Neural progenitor cell (in vitro differentiated cells): ENCODE measurements around the gene TM2D3. TPM values are rescaled to one million over a fixed set of nuclear protein-coding genes. Genes with fewer than 3 reads are reported as not detected.

Experiments used
- DNase-seq: peaks from one replicate; pipeline ENCODE4 v3.0.0-alpha.2; 2016; ENCODE audit warnings: low spot score
- H2AFZ ChIP-seq: fragments of 200-600 bp; sonication (generic); replicated peaks from 2 replicates; pipeline ENCODE4 v1.6.1; 2016; ENCODE audit warnings: antibody characterized with exemption
- H3F3A ChIP-seq: fragments of 200-600 bp; sonication (generic); 2 replicates; pipeline ENCODE4 v1.6.1; 2016; ENCODE audit warnings: antibody characterized with exemption, low read depth
- H3K27ac ChIP-seq: fragments of 200-600 bp; sonication (generic); 2 replicates; pipeline ENCODE4 v1.5.1; 2016; ENCODE audit warnings: mild to moderate bottlenecking
- H3K27me3 ChIP-seq: fragments of 200-600 bp; sonication (generic); 2 replicates; pipeline ENCODE4 v1.6.1; 2016; ENCODE audit warnings: mild to moderate bottlenecking, moderate library complexity
- H3K36me3 ChIP-seq: fragments of 200-600 bp; sonication (generic); 2 replicates; pipeline ENCODE4 v1.5.1; 2016
- H3K4me1 ChIP-seq: fragments of 200-600 bp; sonication (generic); 2 replicates; pipeline ENCODE4 v1.6.1; 2016; ENCODE audit warnings: mixed run types
- H3K4me2 ChIP-seq: fragments of 200-600 bp; sonication (generic); 2 replicates; pipeline ENCODE4 v1.6.1; 2016
- H3K4me3 ChIP-seq: fragments of 200-600 bp; sonication (generic); 2 replicates; pipeline ENCODE4 v1.5.1; 2016
- H3K79me2 ChIP-seq: fragments of 200-600 bp; sonication (generic); 2 replicates; pipeline ENCODE4 v1.6.1; 2016; ENCODE audit warnings: low read depth
- H3K9ac ChIP-seq: fragments of 200-600 bp; sonication (generic); 2 replicates; pipeline ENCODE4 v1.6.1; 2016
- H3K9me3 ChIP-seq: fragments of 200-600 bp; sonication (generic); 2 replicates; pipeline ENCODE4 v1.5.1; 2016; ENCODE audit warnings: low read depth
- H4K20me1 ChIP-seq: fragments of 200-600 bp; sonication (generic); 2 replicates; pipeline ENCODE4 v1.6.1; 2016; ENCODE audit warnings: low read depth
- H3K27ac Mint-ChIP-seq: 3 replicates; pipeline ENCODE4 v1.8.0; 2021; ENCODE audit warnings: mixed read lengths
- H3K27me3 Mint-ChIP-seq: 2 replicates; pipeline ENCODE4 v1.8.0; 2022; ENCODE audit warnings: low read depth, mild to moderate bottlenecking, inconsistent platforms, moderate library complexity, mixed read lengths; ENCODE audit not compliant: insufficient read depth
- H3K36me3 Mint-ChIP-seq: 3 replicates; pipeline ENCODE4 v1.8.0; 2021; ENCODE audit warnings: mixed read lengths
- H3K4me1 Mint-ChIP-seq: 3 replicates; pipeline ENCODE4 v1.8.0; 2021; ENCODE audit warnings: mixed read lengths
- H3K4me3 Mint-ChIP-seq: 3 replicates; pipeline ENCODE4 v1.8.0; 2021; ENCODE audit warnings: mild to moderate bottlenecking, moderate library complexity, mixed read lengths
- H3K9me3 Mint-ChIP-seq: 3 replicates; pipeline ENCODE4 v1.8.0; 2020; ENCODE audit warnings: mixed read lengths
- EZH2 ChIP-seq: fragments of 200-600 bp; sonication (generic); IDR thresholded peaks from 2 replicates; pipeline ENCODE4 v1.6.1; 2017; ENCODE audit warnings: antibody characterized with exemption, mild to moderate bottlenecking, moderate library complexity
- EZH2phosphoT487 ChIP-seq: fragments of 200-600 bp; sonication (generic); IDR thresholded peaks from 2 replicates; pipeline ENCODE4 v1.6.1; 2017; ENCODE audit warnings: antibody characterized with exemption
- total RNA-seq: library from RNA; depleted of rRNA; stranded (reverse); fragments of >200 nt; gene quantifications from 2 replicates; pipeline ENCODE4 v1.2.3, GENCODE V29; 2015; ENCODE audit warnings: low replicate concordance
- TF ChIP-seq, protein P1 (sequence below): fragments of 200-600 bp; sonication (generic); IDR thresholded peaks from 2 replicates; pipeline ENCODE4 v1.5.1; 2017; ENCODE audit warnings: antibody characterized with exemption, mild to moderate bottlenecking

The TM2D3 gene
- total RNA-seq, 1 donor from 2014 or later = 58.4 TPM

DNA sequence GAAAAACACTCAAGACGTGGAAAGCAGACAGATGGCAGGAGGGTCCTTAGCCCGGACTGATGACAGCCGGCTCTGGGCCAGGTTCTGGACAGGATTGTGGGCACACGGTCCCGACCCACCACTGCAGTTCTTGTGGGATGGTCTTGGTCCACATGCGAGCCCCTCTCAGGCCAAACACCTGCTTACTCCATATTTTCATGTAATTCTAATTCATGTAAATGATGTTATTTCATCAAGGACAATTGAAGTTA is 32.6 kb downstream of the TM2D3 start:
- H4K20me1 ChIP-seq = no peaks in the 10 kb centered on the region
- peaks cover 16% of the 10 kb centered on the region for H3K4me1 ChIP-seq
- H3F3A ChIP-seq = no peaks in the 10 kb centered on the region
- Mint-ChIP-seq H3K9me3 (peaks cover 18% of the 10 kb centered on the region), H3K27ac (no peak overlapping the region), H3K36me3 (peaks cover 13% of the 10 kb centered on the region), H3K4me3 (no peak overlapping the region), H3K4me1 (peaks cover 43% of the 10 kb centered on the region), H3K27me3 (peaks cover 3% of the 10 kb centered on the region)
- H3K36me3 ChIP-seq = no peaks in the 10 kb centered on the region
- no peak overlapping the region for H3K4me2 ChIP-seq
- H3K27me3 ChIP-seq = no peaks in the 10 kb centered on the region
- no peak overlapping the region for H3K27ac ChIP-seq
- TF ChIP-seq EZH2 (no peak), EZH2phosphoT487 (no peak)
- TF ChIP-seq, protein P1, sequence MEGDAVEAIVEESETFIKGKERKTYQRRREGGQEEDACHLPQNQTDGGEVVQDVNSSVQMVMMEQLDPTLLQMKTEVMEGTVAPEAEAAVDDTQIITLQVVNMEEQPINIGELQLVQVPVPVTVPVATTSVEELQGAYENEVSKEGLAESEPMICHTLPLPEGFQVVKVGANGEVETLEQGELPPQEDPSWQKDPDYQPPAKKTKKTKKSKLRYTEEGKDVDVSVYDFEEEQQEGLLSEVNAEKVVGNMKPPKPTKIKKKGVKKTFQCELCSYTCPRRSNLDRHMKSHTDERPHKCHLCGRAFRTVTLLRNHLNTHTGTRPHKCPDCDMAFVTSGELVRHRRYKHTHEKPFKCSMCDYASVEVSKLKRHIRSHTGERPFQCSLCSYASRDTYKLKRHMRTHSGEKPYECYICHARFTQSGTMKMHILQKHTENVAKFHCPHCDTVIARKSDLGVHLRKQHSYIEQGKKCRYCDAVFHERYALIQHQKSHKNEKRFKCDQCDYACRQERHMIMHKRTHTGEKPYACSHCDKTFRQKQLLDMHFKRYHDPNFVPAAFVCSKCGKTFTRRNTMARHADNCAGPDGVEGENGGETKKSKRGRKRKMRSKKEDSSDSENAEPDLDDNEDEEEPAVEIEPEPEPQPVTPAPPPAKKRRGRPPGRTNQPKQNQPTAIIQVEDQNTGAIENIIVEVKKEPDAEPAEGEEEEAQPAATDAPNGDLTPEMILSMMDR = no peak
- H3K9ac ChIP-seq = no peak overlapping the region
- no peak overlapping the region for H3K4me3 ChIP-seq
- H3K9me3 ChIP-seq = peaks cover 5% of the 10 kb centered on the region
- no peak overlapping the region for H2AFZ ChIP-seq
- DNase-seq = no peak
- no peaks in the 10 kb centered on the region for H3K79me2 ChIP-seq

DNA sequence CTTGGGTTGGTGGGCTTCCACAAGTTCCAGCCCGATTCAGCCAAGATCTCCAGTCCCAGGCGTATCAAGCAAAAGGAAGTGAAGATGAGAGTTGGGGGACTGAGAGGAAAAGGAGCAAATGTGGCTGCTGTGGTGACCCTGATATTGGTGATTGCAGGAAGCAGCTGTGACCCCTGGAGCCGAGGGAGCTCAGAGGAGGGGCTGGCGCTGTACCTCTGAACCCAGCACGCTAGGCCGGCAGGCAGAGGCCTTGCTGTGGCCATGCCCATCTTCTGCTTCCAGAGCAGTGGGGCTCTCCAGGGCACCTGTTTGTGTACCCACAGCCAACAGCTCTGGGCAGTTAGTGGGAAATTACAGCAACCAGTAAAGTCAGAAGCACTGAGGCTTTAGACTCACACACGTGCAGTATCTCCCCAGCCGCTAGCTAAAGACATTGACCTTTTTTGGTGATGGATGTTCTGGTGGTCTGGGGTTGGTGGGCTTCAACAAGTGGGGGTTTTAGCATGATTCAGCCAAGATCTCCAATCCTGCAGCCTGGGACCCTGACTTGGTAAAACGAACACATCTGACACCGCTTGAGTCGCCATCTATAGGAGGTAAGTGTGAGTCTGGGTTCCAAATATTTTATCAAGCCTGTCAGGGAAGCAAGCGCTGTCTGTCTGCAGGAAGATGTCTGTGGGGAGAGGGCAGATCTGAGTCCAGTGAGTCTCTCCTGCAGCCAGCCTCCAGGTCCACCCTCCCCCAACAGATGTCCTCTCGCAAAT is 33.1 kb downstream of the TM2D3 start:
- H3F3A ChIP-seq = no peaks in the 10 kb centered on the region
- H3K27me3 ChIP-seq = no peaks in the 10 kb centered on the region
- no peaks in the 10 kb centered on the region for H3K79me2 ChIP-seq
- TF ChIP-seq EZH2phosphoT487 (no peak), EZH2 (no peak)
- TF ChIP-seq, protein P1 = no peak
- H3K9me3 ChIP-seq = peaks cover 5% of the 10 kb centered on the region
- no peak overlapping the region for H3K9ac ChIP-seq
- H3K36me3 Mint-ChIP-seq = peaks cover 11% of the 10 kb centered on the region
- no peak for DNase-seq
- peaks cover 14% of the 10 kb centered on the region for H3K9me3 Mint-ChIP-seq
- no peak overlapping the region for H3K27ac Mint-ChIP-seq
- H3K4me3 ChIP-seq = no peak overlapping the region
- H3K27ac ChIP-seq = no peak overlapping the region
- peaks cover 3% of the 10 kb centered on the region for H3K27me3 Mint-ChIP-seq
- H3K36me3 ChIP-seq = no peaks in the 10 kb centered on the region
- H3K4me2 ChIP-seq = no peak overlapping the region
- no peak overlapping the region for H3K4me3 Mint-ChIP-seq
- H3K4me1 ChIP-seq = peaks cover 21% of the 10 kb centered on the region
- peaks cover 48% of the 10 kb centered on the region for H3K4me1 Mint-ChIP-seq
- no peaks in the 10 kb centered on the region for H4K20me1 ChIP-seq
- H2AFZ ChIP-seq = no peak overlapping the region

DNA sequence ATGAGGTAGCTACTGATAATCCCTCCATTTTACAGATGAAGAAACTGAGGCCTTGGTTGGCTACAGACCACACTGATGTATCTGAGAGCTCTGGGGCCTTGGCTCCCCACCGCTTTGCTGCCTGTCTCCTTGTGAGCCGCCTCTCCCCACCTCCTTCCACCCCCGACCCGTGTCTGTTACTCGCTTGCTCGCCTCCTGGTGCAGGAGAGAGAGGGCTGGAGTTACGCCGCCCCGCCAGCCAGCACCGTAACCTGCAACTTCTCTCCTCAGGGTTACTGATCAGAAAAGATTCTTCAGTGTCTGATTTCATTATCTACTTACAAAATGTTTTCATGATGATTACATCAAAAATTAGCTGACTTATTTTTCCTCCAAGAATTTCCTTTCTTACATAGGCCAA is 34.1 kb downstream of the TM2D3 start:
- no peak overlapping the region for H3K27ac Mint-ChIP-seq
- DNase-seq = no peak
- H4K20me1 ChIP-seq = no peaks in the 10 kb centered on the region
- peaks cover 24% of the 10 kb centered on the region for H3K4me1 ChIP-seq
- no peak overlapping the region for H3K9ac ChIP-seq
- peaks cover 5% of the 10 kb centered on the region for H3K36me3 Mint-ChIP-seq
- TF ChIP-seq, protein P1 = no peak
- no peak for TF ChIP-seq EZH2phosphoT487
- TF ChIP-seq EZH2 = no peak
- H3K79me2 ChIP-seq = no peaks in the 10 kb centered on the region
- H2AFZ ChIP-seq = no peak overlapping the region
- H3K9me3 Mint-ChIP-seq = peaks cover 6% of the 10 kb centered on the region
- no peaks in the 10 kb centered on the region for H3K27me3 ChIP-seq
- H3K9me3 ChIP-seq = peaks cover under 1% of the 10 kb centered on the region
- H3K4me3 ChIP-seq = no peak overlapping the region
- H3F3A ChIP-seq = no peaks in the 10 kb centered on the region
- no peaks in the 10 kb centered on the region for H3K36me3 ChIP-seq
- no peak overlapping the region for H3K4me3 Mint-ChIP-seq
- no peak overlapping the region for H3K27ac ChIP-seq
- peaks cover 3% of the 10 kb centered on the region for H3K27me3 Mint-ChIP-seq
- H3K4me1 Mint-ChIP-seq = peaks cover 55% of the 10 kb centered on the region
- no peak overlapping the region for H3K4me2 ChIP-seq
